ENCODE data around the gene TNNC1.

DNA sequence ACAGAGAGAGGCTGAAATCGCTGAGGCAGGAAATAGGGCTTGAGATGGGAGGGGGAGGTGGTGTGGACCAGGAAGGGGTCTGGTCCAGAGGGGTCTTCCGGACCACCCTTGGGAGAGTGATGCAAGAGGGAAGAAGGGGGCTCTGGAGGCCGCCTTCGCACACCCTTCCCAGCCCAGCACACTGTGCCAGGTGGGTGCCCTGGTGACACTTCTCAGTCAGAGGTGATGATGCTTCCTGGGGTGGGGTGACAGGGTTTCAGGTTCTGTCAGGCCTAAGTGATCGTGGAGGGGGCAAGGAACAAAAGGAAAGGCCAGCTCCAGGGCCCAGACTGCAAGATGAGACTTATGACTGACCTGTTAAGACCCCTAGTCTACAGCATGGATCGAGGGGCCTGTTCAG is 21.6 kb downstream of the TNNC1 start:
- TF ChIP-seq, protein P1, sequence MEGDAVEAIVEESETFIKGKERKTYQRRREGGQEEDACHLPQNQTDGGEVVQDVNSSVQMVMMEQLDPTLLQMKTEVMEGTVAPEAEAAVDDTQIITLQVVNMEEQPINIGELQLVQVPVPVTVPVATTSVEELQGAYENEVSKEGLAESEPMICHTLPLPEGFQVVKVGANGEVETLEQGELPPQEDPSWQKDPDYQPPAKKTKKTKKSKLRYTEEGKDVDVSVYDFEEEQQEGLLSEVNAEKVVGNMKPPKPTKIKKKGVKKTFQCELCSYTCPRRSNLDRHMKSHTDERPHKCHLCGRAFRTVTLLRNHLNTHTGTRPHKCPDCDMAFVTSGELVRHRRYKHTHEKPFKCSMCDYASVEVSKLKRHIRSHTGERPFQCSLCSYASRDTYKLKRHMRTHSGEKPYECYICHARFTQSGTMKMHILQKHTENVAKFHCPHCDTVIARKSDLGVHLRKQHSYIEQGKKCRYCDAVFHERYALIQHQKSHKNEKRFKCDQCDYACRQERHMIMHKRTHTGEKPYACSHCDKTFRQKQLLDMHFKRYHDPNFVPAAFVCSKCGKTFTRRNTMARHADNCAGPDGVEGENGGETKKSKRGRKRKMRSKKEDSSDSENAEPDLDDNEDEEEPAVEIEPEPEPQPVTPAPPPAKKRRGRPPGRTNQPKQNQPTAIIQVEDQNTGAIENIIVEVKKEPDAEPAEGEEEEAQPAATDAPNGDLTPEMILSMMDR (IDR thresholded peaks at IDR 0.05) = no peak
- TF ChIP-seq ZFX (IDR thresholded peaks at IDR 0.05; ENCODE audit: borderline replicate concordance) = no peak

Measured in 22Rv1 (cell line).